ENCODE measurements around the gene LRRC74B.
"Not testable (repeated sequence)": the region's sequence is repeated elsewhere in the genome, so short reads cannot be mapped to it uniquely, and the experiment has no call there.

The LRRC74B gene

GRCh38 chr22:21045585-21046294 lies at the start of gene LRRC74B:
LRRC74B (plus strand) TSS chr22:21045946; CDS start chr22:21045987, 41 bp downstream.
- peak; percentile 56 for DNase-seq (ENCODE audit: low read depth)

- no peak for DNase-seq (ENCODE audit: low read depth)
Measured at GRCh38 chr22:20996031-20996410, 49.7 kb upstream of the LRRC74B start.

- DNase-seq (ENCODE audit: low read depth), result no peak
Measured at GRCh38 chr22:20996598-20997535, 48.9 kb upstream of the LRRC74B start.

- no peak for DNase-seq (ENCODE audit: low read depth)
Measured at GRCh38 chr22:20997536-20998257, 48.0 kb upstream of the LRRC74B start.

- DNase-seq (ENCODE audit: low read depth), result no peak
Measured at GRCh38 chr22:20998411-20999336, 47.1 kb upstream of the LRRC74B start.

- no peak for DNase-seq (ENCODE audit: low read depth)
Measured at GRCh38 chr22:20999350-21000206, 46.2 kb upstream of the LRRC74B start.

GRCh38 chr22:21000207-21000986 lies 45.3 kb upstream of the LRRC74B start:
- no peak for DNase-seq (ENCODE audit: low read depth)

- DNase-seq (ENCODE audit: low read depth), result no peak
Measured at GRCh38 chr22:21000987-21001600, 44.7 kb upstream of the LRRC74B start.

GRCh38 chr22:21001601-21002325 lies 44.0 kb upstream of the LRRC74B start, which contains the start of gene THAP7:
THAP7 (minus strand) TSS chr22:21002118; CDS start chr22:21001911, 207 bp downstream.
- peak; percentile 95 for DNase-seq (ENCODE audit: low read depth)

GRCh38 chr22:21003782-21004181 lies 42.0 kb upstream of the LRRC74B start:
- DNase-seq (ENCODE audit: low read depth), result no peak

GRCh38 chr22:21009208-21009607 lies 36.5 kb upstream of the LRRC74B start:
- not testable (repeated sequence) for DNase-seq (ENCODE audit: low read depth)

GRCh38 chr22:21009638-21010425 lies 35.9 kb upstream of the LRRC74B start:
- DNase-seq (ENCODE audit: low read depth), result no peak

- DNase-seq (ENCODE audit: low read depth), result no peak
Measured at GRCh38 chr22:21010426-21011113, 35.2 kb upstream of the LRRC74B start.

GRCh38 chr22:21012446-21013407 lies 33.0 kb upstream of the LRRC74B start:
- no peak for DNase-seq (ENCODE audit: low read depth)

GRCh38 chr22:21013657-21014201 lies 32.0 kb upstream of the LRRC74B start:
- no peak for DNase-seq (ENCODE audit: low read depth)

Measured in activated T-helper 9 cell treated with anti-CD3 and anti-CD28 coated beads, Interleukin-2, amount 50 U/mL, for 16 hours (primary cell).